OCI-LY1 (cell line): ENCODE measurements around the gene PIK3R5.

Experiments used
- CTCF ChIP-seq: fragments of 200-600 bp; sonication (generic), shearing (Covaris generic); IDR thresholded peaks from 2 replicates; pipeline ENCODE4 v1.5.1; 2017; ENCODE audit warnings: mild to moderate bottlenecking, antibody characterized with exemption, low read length, moderate library complexity, mixed read lengths
- EZH2 ChIP-seq: fragments of 200-600 bp; sonication (generic), shearing (Covaris generic); IDR thresholded peaks from 2 replicates; pipeline ENCODE4 v1.8.0; 2017; ENCODE audit warnings: borderline replicate concordance, mixed run types, mild to moderate bottlenecking, antibody characterized with exemption, low read length, moderate library complexity, mixed read lengths

DNA sequence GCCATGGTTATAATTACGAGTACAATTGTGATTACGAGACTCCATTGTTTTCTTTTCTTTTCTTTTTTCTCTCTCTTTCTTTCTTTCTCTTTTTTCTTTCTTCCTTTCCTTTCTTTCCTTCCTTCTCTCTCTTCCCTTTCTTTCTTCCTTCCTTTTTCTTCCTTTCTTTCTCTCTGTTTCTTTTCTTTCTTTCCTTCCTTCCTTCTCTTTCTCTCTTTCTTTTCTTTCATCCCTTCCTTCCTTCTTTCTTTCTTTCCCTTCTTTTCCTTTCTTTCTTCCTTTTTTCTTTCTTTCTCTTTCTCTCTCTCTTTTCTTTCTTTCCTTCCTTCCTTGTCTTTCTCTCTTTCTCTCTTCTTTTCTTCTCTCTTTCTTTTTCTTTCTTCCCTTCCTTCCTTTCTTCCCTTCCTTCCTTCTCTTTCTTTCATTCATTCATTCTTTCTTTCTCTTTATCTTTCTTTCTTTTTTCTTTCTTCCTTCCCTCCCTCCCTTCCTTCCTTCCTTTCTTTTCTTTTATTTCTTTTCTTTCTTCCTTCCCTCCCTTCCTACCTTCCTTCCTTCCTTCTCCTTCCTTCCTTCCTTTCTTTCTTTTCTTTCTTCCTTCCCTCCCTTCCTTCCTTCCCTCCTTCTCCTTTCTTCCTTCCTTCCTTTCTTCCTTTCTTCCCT is 41.7 kb upstream of the PIK3R5 start:
- TF ChIP-seq CTCF (no peak), EZH2 (no peak)
